PC-9 (cell line): Measurements from ENCODE around the gene MAPK1.

ENCODE experiments used
- CTCF ChIP-seq: fragments of 200-600 bp; sonication (generic); conservative IDR thresholded peaks from 2 replicates; pipeline ENCODE4 v1.6.1; 2017; ENCODE audit warnings: mixed run types, antibody characterized with exemption, mild to moderate bottlenecking, moderate library complexity
- EZH2 ChIP-seq: fragments of 200-600 bp; sonication (generic); IDR thresholded peaks from 2 replicates; pipeline ENCODE4 v1.8.0; 2017; ENCODE audit warnings: antibody characterized with exemption, low read depth

GRCh38 chr22:21826204-21826603 is 41.2 kb downstream of the MAPK1 start:
- no peak for TF ChIP-seq CTCF
- no peak for TF ChIP-seq EZH2
